Adipose tissue (tissue), 3 donors: ENCODE results near the gene KCNK13. TPM values are rescaled to one million over a fixed set of nuclear protein-coding genes. Genes with fewer than 3 reads are reported as not detected.

Experiments
- H3K27ac ChIP-seq: one replicate; pipeline ENCODE4 v1.5.1; 2013; ENCODE audit warnings: low read depth, low read length
- WGBS, 3 donors: extraction: QIAGEN DNeasy Blood & Tissue Kit; methylation state at CpG; one replicate each; pipeline ENCODE4 v1.1.7; 2013; 5-methylcytosine and 5-hydroxymethylcytosine counted together
- polyA plus RNA-seq, 3 donors: library from polyadenylated mRNA; stranded (reverse); fragments of 200-250 nt; gene quantifications; one replicate each; pipeline ENCODE4 v1.2.3, GENCODE V29; 2013
- donor health status: healthy with polysubstance abuse.
- donor health status: Bipolar disorder and iron deficiency.
- donor health status: healthy.

Gene KCNK13
- polyA plus RNA-seq, 3 donors: 0.05 to 0.34 (median 0.11) TPM

DNA sequence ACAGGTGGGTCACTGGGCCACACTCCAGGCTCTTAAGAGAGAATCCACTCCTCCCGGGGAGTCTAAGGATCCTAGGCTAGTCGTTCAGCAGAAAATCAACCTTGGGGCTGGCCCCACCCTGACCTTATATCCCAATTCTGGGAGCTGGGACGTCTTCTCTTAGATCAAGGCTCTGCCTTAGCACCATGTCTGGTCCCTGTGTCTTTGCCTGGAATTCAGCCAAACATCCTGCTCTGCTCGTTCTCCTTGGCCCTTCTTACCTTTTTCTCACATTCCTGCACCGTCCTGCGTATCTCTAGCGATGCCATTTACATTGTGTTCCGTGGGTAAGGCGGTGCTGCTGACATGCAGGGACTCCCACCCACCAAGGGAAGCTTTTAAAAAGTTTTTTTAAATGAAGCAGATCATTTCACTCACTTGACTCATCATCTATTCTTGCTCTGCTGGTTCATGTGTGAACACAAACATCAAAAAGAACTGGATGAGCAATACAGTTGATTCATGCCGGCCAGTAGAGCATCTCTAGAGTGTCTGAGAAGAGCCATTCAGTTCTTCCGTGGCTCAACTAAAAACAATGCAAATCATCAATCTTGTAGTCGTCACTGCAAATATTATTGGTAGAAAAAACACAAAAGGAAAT is 50.2 kb downstream of the KCNK13 start:
- WGBS, 3 donors: 52 to 68% (median 66%) methylated on average over 12 of the region's 12 CpGs
- no peak overlapping the region for H3K27ac ChIP-seq

DNA sequence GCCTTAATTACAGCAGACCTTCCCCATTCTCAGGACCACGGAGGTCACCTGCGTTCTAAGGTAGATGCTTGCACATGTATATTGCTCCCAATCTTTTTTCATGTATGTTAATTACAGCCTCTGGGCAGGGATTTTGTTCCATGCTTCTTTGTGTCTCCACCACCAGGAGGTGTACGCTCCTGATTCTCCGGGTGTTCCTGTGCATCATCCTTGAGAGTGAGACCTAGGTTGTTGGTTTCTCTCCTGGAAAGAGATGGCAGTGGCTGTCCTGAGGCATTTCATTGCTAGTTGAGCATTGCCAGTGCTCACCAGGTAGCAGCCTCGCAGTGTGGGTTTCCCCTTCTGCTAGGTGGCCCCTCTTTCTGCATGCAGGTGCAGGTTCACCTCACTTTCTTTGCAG is 52.8 kb downstream of the KCNK13 start:
- no peak overlapping the region for H3K27ac ChIP-seq
- WGBS, 3 donors: 71 to 90% (median 88%) methylated on average over 5 of the region's 5 CpGs

DNA sequence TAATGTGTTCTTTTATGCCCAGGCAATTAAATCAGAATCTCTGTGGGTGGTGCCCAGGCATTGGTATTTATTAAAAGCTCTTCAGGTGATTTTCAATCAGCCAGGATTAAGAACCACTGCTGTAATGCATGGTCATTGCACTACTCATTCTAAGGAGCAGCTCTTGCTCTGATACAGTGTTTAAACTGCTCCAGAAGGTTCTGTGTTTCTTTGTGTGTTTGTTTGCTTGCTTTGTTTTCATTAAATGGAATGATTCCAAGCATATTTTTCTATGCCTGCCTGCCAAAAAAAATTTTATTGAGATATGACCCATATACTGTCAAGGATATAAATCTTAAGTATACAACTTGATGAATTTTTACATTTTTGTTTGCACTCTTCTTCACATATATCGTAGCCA is 54.0 kb downstream of the KCNK13 start:
- 0 to 70% (median 0%) methylated on average over 1 of the region's 1 CpG for WGBS, 3 donors
- no peak overlapping the region for H3K27ac ChIP-seq

DNA sequence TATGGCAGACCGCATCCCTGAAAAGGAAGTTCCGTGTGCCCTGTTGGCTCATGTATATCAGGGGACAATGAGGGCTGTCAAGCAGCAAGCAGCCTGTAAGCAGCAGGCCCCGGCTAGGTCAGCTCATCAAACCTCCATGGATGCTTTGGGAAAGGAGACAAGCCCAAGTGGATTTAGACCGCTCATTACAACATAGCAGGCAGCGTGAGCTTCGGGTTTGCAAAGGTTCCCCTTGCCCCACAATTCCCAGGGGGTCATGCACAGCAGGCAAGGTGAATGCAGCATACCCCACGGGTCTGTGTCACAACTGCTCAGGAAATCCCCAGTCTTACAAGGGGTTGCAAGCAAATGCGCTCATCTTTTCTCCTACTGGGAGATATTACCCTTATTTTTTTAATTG is 54.6 kb downstream of the KCNK13 start:
- H3K27ac ChIP-seq: no peak overlapping the region
- 66 to 82% (median 82%) methylated on average over 8 of the region's 8 CpGs for WGBS, 3 donors

DNA sequence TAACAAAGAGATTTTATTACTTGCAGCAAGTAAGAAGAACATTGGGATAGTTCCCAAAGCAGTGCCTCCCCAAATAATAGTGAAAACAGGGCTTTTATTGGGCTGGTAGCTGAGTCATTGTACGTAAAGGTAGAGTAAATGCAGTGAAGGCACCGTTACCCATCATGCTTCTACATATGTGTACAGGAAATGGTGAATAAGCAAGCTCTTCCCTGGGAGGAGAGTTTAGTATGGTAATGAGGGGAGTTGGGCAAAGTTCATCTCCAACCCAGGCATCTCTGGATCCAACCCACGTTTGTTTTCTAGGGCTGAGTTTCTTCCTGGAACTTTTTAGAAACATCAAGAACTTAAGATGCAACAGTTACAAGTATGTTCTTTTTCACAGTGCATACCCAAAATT is 56.2 kb downstream of the KCNK13 start:
- 63 to 78% (median 68%) methylated on average over 3 of the region's 3 CpGs for WGBS, 3 donors
- H3K27ac ChIP-seq: no peak overlapping the region

DNA sequence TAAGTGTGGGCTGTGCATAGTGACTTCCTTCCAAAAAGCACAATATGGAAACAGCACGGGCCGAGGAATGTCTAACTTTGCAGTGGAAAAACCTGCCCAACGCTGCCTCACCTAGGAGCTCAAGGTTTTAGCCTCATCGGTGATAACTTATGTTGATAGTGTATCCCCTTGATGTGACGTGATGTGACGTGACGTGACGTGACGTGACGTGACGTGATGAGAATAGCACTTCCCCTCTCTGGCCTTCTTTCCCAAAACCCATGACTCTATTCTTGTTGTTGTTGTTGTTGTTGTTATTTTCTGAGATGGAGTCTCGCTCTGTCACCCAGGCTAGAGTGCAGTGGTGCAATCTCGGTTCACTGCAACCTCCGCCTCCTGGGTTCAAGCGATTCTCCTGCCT is 64.5 kb downstream of the KCNK13 start:
- 89 to 94% (median 90%) methylated on average over 15 of the region's 15 CpGs for WGBS, 3 donors
- no peak overlapping the region for H3K27ac ChIP-seq

DNA sequence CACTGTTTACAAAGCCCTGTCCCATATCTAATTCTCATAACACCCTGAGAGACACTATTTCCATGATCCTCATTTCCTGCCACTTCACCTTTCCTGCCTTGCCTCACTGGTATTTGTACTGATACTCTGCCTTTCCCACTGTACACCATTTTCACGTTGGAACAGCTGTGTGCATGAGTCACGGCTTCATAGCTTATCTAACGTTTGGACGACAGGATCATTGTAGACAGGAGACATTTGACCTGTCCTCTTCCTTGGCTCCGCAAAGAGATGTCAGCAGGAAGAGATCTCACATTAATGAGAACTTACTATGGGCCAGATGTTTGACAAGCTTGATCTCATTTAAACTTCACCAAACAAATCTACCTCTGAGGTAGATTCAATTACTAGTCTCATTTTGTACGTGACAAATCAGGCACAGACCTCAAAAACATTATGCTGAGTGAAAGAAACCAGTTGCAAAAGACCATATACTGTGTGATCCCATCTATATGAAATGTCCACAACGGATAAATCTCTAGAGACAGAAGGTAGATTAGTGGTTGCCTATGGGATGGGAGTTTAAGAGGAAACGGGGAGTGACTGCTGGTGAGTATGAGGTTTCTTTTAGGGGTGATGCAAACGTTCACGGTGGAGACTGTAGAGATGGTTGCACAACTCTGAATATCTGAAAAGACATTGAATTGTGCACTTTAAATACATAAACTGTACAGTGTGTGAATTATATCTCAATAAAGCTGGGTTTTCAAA is 71.2 kb downstream of the KCNK13 start:
- 56 to 62% (median 61%) methylated on average over 10 of the region's 10 CpGs for WGBS, 3 donors
- no peak overlapping the region for H3K27ac ChIP-seq

DNA sequence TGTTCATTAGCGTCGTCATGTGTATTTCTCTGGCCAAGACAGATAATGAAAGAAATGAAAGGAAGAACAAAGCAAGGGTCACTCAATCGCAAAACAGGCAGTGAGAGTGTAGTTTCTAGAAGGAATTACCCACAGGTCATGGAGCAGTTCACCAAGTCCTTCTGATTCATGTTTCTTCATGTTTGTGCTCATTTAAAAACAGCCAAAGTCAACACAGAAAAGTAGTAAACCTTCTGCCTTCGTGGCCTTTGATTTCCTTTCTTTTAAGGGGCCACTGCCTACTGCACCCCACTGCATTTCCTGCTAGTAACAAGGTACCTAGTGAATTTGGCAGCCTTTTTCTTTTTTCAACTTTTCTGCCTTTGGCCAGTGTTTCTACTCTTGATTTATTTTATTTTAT is 75.1 kb downstream of the KCNK13 start:
- no peak overlapping the region for H3K27ac ChIP-seq
- WGBS, 3 donors: 69 to 76% (median 76%) methylated on average over 4 of the region's 4 CpGs

DNA sequence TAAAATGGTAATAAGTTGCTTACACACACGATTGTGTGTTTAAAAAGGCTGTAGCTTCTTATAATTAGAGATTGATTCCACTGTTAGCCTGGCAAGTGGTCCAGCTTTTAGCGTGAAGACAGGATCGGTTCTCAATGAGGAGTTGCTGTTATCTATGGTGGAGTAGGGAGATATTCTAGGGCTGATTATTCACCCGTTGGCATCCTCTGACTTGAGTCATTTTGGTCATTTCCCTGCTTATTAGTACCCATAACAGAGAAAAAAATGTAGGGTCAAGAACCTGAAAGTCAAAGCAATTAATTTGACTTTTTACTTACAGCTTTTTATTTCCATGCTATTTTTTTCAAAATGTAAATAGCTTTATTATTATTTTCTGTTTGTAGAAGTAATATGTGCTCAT is 76.0 kb downstream of the KCNK13 start:
- no peak overlapping the region for H3K27ac ChIP-seq
- 56 to 72% (median 57%) methylated on average over 4 of the region's 4 CpGs for WGBS, 3 donors

DNA sequence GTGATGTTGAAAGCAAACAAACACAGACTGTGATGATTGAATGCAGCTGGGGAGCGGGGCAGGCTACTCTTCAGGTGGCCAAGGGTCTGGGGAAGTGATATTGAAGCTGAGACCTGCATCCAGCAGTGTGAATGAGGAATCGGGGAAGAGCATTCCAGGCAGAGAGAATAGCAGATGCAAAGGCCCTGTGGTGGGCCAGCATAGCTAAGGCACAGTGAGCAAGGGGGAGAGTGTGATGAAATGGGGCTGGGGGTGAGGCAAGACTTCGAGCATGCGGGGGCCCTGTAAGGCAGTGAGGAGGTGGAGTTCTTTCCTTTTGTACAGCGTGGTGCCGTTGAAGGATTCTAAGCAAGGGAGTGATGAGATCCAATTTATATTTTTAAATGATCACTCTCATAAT is 77.4 kb downstream of the KCNK13 start:
- 64 to 86% (median 84%) methylated on average over 4 to 6 of the region's 6 CpGs for WGBS, 3 donors
- no peak overlapping the region for H3K27ac ChIP-seq

DNA sequence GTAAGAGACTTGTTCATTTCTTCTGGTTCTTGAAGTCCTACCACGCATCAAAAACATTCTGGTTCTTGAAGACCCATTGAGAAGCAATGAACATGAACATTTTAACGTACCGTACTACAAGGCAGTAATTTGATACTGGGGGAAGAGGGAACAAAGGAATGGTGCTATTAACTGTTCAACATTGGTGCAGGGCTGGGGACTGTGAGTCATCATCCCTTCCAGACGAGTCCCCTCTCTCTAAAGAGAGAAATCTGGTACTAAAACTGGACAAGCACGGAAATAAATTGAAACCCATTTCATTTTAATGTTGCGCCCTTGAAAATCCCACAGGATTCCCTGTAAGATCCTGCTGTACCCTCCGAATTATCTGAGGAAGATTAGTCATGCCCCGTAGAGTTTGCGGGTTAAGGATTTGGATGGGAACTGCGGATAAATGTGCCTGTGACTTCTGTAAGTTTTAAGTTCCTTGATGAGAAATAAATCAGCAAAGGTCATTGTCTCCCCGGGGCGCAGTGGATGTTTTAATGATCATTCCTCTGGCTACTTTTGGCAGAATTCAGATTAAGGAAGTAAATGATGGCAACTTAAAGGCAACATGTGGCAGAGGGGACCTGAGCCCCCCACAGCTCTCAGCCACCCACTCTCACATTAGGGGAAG is 78.6 kb downstream of the KCNK13 start:
- H3K27ac ChIP-seq: no peak overlapping the region
- 58 to 63% (median 63%) methylated on average over 12 of the region's 12 CpGs for WGBS, 3 donors

DNA sequence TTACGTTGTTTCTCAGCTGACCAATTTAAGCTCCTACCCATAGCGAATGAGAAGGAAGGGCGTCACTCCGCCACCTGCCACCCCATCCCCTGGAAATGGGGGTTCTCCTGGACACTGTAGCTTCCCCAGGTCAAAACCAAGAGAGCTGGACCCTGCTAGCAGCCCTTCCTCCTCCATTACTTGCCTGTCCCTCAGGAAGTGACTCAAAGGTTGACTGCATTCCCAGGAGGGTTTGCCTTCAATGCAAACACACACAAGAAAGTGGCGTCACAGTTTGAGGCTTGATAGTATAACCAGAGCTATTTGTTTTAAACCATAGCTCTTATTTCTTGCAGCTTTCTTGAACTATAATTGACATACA is 79.1 kb downstream of the KCNK13 start:
- H3K27ac ChIP-seq: no peak overlapping the region
- 70 to 72% (median 71%) methylated on average over 5 of the region's 5 CpGs for WGBS, 3 donors

DNA sequence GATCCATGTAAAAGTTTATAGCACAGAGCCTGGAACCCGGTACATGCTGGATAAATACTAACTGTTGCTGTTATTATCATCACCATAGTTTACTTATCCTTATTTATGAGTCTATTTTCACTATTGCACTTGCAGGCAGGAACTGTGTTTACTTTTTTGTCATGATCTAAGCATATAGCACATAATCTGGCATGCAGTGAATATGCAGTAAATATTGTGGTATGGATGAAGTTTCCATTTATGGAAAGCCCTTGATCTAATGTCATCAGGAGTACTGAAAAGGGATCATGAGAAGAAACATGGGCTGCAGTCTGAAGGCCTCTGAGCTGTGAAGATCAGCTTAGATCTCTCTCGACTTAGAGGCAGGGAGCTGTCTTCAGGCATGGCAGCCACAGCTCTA is 91.6 kb downstream of the KCNK13 start:
- no peak overlapping the region for H3K27ac ChIP-seq
- 76 to 87% (median 79%) methylated on average over 2 of the region's 2 CpGs for WGBS, 3 donors

DNA sequence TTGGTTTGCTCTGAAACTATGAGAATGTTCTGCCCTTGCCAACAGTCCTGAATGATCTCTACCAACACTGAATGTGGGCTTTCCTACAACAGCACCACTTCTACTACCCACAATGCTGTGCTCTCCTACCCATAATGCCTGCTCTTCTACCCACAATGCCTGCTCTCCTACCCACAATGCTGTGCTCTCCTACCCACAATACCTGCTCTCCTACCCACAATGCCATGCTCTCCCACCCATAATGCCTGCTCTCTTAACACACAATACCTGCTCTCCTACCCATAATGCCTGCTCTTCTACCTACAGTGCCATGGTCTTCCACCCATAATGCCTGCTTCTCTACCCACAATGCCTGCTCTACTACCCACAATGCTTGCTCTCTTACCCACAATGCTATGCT is 92.3 kb downstream of the KCNK13 start:
- H3K27ac ChIP-seq: no peak overlapping the region

DNA sequence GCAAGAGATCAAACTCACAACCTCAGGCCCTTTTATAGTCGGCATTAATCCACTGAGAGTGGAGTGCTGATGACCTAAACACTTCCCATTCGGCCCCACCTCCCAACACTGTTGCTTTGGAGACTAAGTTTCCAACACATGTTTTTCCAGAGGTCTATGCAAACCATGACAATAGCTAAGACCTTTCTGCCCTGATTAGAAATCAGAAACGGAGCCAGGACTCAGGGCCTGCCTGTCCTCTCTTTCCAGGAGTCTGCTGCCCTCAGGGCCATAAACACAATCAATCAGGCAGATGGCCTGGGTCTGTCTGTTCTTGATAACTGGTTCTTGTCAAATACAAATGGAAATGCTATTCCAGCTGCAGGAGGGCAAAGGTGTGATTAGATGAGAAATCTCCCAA is 97.4 kb downstream of the KCNK13 start:
- H3K27ac ChIP-seq: no peak overlapping the region
- 35 to 40% (median 35%) methylated on average over 3 of the region's 3 CpGs for WGBS, 3 donors

DNA sequence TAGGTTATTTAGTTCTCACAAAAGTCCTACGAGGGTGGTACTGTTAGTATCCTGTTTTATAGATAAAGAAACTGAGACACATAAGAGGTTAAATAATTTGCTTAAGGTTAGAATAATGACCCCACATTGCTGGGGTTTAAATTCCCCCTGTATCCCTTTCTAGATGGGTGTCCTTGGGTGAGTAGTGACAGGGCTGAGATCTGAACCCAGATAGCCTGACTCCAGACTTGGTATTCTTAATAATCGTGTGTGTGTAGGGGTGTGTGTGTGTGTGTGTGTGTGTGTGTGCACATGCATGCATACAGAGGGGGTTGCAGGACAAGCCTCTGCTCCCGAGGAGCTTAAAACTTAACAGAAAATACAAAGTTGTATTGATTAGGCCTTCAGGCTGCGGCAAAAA is 97.9 kb downstream of the KCNK13 start:
- WGBS, 3 donors: 50 to 51% (median 51%) methylated on average over 4 of the region's 4 CpGs
- no peak overlapping the region for H3K27ac ChIP-seq

DNA sequence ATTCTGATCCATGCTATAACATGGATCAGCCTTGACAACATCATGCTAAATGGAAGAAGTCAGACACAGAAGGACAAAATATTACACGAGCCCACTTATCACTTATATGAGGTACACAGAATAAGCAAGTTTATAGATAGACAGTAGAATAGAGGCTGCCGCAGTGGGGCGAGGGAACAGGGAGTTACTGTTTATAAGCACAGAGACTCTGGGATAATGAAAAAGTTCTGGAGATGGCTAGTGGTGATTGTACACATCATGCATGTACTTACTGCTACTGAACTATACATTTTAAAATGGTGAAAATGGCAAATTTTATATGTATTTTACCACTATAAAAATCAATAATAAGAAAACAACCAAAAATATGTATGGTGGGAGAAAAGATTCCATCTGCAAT is 99.3 kb downstream of the KCNK13 start:
- no peak overlapping the region for H3K27ac ChIP-seq
- 85 to 89% (median 86%) methylated on average over 3 of the region's 3 CpGs for WGBS, 3 donors

DNA sequence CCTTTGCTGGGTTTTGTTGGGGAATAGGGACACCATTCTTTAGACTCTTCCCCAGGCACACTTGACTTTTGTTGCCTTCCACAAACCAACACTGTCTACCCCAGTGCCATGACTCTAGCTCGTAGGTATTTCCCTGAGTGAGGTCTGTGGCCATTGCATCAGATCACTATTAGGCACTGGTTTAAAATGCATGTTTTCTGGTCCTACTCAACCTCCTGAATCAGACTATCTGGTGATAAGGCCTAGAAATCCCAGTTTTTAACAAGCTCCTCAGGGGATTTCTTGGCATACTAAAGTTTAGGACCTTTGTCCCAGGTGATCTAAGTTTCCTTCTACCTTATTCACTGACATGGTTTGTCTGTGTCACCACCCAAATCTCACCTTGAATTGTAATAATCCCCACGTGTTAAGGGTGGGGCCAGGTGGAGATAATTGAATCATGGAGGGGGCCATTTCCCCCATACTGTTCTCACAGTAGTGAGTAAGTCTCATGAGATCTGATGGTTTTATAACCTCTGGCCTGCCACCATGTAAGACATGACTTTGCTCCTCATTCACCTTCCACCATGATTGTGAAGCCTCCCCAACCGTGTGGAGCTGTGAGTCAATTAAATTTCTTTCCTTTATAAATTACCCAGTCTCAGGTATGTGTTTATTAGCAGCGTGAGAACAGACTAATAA is 106.8 kb downstream of the KCNK13 start:
- 51 to 78% (median 73%) methylated on average over 4 of the region's 4 CpGs for WGBS, 3 donors
- no peak overlapping the region for H3K27ac ChIP-seq

DNA sequence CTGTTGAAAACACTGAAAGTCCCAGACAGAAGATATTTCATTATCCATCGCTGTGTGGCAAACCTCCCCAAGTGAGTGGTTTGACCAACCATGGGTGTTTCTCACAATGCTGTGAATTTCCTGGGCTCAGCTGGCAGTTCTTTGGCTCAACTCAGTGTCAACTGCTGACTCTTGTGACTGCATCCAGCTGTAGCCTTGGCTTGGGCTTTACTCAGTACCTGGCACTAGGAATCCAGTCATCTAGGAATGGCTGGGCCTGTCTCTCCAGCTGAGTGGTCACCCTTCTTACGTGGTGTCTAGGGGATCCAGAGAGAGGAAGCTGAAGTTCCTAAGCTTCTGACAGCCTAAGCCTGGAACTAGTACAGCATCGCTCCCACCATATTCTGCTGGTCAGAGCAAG is 113.8 kb downstream of the KCNK13 start:
- no peak overlapping the region for H3K27ac ChIP-seq
- WGBS, 3 donors: 86 to 90% (median 89%) methylated on average over 3 of the region's 3 CpGs
